Endometrial microvascular endothelial cells (primary cell): ENCODE results near the gene DPYSL4. TPM values are rescaled to one million over a fixed set of nuclear protein-coding genes. Genes with fewer than 3 reads are reported as not detected.
"Not testable (repeated sequence)": the region's sequence is repeated elsewhere in the genome, so short reads cannot be mapped to it uniquely, and the experiment has no call there.

Experiments used
- in situ Hi-C: cut with HindIII; loops from 2 replicates; pipeline ENCODE4 v1.10.0; 2017; ENCODE audit warnings: low sequenced_read_pairs, low pct_unique_long_range_greater_than_20kb; ENCODE audit errors: inconsistent ontology term
- total RNA-seq: library from RNA; depleted of rRNA; stranded (reverse); fragments of >200 nt; gene quantifications from one replicate; pipeline ENCODE4 v1.2.3, GENCODE V29; 2015; ENCODE audit errors: inconsistent ontology term

DPYSL4 gene
- total RNA-seq, 1 donor from 2014 or later = 7.3 TPM

DNA sequence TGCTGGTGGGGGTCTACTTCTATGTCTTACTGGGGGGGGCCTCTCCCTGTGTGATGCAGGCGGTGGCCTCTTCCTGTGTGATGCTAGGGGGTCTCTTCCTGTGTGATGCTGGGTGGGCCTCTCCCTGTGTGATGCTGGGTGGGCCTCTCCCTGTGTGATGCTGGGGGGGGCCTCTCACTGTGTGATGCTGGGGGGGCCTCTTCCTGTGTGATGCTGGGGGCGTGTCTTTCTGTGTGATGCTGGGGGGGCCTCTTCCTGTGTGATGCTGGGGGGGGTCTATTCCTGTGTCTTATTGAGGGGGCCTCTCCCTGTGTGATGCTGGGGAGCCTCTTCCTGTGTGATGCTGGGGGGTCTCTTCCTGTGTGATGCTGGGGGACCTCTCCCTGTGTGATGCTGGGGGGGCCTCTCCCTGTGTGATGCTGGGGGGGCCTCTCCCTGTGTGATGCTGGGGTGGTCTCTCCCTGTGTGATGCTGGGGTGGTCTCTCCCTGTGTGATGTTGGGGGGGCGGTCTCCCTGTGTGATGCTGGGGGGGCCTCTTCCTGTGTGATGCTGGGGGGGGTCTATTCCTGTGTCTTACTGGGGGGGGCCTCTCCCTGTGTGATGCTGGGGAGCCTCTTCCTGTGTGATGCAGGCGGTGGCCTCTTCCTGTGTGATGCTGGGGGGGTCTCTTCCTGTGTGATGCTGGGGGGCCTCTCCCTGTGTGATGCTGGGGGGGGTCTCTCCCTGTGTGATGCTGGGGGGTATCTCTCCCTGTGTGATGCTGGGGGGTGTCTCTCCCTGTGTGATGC is 25.7 kb upstream of the DPYSL4 start:
- in situ Hi-C loops = not testable (repeated sequence)

DNA sequence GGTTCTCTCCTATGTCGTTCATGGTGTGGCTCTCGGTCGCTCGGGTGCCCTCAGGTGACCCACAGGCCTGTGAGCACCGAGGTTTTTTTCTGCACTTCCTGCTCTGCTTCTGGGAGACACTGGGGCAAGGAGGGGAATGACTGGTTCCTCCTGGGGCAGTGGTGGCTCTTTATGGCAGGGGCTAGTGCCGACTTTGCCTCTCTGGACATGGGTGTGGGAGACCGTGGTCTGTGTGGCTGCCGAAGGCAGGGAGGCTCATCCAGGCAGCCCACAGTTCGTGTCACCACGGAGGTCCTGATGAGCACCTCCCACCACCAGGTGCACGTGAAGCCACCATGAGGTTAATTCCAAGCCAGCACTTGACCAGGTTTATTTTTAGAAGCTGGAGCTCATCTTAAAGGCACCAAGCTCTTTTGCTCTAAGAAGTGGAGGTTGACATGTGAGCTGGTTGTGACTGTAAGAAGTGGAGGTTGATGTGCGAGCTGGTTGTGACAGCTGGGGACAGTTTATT is 24.7 kb upstream of the DPYSL4 start:
- in situ Hi-C loops = no loop called here

DNA sequence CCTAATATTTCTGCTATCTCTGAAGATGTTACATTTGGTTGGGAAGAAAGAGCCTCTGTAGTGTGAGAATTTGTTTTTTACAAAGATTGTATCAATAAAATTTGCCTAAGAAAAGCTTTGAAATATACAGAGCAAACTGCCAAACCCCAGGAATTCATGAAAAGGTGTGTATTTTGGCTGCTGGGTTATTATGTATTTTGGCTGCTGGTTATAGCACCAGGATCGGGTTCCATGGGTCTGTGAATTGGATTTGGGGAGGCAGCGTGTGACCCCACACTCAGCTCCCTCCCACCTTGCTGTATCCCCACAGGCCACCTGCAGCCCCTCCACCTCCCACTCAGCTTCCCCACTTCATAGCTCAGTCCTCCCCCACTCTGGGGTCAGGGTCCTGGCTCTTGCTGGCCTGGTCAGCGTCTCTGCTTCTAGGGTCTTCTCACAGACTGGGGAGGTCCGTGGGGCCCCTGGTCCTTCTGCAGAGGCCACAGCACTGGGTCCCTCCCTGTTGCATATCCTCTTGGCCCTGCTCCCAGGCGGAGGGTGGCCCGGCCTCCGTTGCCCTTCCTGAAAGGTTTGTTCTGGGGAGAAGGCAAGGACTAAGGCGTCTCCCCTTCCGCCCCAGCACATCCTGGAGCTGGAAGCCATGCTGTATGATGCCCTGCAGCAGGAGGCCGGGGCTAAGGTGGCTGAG is 24.0 kb upstream of the DPYSL4 start:
- in situ Hi-C loops = no loop called here

DNA sequence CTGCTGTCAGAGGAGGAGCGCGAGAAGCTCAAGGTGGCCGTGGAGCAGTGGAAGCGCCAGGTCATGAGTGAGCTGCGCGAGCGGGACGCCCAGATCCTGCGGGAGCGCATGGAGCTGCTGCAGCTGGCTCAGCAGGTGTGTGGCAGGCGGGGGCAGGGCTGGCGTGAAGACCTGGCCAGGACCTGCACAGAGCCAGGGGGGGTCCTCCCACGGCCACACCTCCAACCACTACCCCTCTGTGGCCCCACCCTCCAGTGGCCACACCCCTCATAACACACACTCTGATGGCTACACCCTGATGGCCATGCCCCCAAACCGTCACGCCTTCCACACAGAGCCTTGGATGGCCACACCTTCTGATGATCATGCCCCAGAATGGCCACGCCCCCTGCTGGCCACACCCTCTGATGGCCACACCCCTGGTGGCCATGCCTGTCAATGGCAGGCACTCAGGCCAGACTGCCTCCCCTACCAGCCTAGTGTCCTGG is 23.4 kb upstream of the DPYSL4 start:
- in situ Hi-C loops = no loop called here

GRCh38 chr10:132163826-132164515 is 22.8 kb upstream of the DPYSL4 start:
- in situ Hi-C loops = no loop called here

DNA sequence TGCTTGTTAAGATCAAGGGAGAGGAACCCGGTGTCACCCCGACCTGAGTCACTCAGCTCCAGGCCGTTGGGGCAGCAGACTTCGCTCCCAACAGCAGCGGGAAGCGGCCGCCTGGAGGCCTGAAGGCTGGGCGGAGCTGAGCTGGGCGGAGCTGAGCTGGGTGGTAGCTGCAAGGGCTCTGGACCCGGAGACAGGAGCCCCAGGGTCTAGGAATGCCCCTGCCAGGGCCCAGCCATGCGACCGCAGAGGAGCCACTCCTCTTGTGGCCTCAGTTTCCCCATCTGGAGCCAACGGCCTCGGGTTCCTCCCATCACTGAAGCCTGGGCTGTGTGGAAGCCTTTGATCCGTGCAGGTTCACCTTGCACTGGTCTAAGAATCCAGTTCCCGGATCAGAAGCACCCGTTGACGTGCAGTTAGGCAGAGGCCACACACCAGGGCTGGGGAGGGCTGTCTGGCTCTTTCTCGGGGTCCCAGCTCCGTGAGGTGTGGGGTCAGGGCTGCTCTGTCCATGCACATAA is 21.9 kb upstream of the DPYSL4 start:
- in situ Hi-C loops = no loop called here

DNA sequence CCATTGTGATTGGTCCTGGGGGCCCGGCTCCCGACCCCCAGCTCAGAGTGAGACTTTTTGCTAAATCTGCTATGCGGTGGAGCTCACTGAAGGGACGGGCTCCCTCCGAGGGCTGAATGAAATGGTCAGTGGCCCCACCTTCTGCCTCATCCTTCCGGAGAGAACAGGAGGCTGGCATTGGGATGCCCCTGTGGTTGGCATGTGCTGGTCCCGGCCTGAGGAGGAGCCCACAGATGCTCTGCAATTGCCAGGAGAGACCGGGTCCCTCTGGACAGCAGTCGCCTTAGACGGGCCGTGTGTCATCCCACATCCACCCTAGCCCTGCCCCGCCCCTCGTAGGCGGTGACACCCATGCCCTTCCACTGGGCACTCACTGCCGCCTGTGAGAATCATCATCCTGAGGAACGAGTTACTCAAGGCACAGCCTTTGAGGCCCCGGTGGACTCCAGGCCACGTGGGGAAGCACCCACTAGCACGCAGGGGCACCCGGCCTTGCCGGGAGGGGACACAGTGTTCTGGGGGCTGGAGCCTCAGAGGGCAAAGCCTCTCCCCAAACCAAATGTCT is 21.2 kb upstream of the DPYSL4 start:
- in situ Hi-C loops = no loop called here

- in situ Hi-C loops = no loop called here
Measured at GRCh38 chr10:132166216-132166950, 20.4 kb upstream of the DPYSL4 start.

DNA sequence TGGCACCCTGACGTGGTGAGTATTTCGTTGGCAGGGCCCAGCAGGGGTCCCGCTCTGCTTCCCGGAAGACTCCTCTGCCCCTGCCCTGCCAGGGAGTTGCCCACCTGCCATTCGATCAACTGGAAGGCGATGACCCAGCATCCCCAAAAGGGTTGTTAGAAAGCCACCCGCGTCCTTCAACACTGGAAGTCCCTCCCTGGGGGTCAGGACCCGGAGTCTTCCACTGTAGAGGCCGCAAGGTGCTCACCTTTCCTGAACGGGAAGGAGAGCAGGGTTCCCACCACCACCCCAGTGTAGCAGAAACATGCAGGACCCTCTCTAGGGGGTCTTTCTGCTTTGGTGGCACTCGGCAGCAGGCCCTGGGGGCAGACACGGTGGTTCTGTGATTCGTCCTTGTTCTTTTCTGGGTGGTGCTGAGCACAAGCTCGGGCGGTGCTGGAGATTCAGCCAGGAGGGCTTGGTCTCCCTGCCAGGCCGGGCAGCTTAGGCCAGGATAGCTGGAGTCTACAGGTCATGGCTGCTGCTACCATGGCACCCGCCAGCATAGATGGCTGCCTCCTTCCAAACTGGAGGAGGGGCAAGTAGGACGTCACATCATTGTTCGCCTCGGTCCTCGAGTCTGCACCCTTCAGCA is 19.6 kb upstream of the DPYSL4 start:
- in situ Hi-C loops = no loop called here

DNA sequence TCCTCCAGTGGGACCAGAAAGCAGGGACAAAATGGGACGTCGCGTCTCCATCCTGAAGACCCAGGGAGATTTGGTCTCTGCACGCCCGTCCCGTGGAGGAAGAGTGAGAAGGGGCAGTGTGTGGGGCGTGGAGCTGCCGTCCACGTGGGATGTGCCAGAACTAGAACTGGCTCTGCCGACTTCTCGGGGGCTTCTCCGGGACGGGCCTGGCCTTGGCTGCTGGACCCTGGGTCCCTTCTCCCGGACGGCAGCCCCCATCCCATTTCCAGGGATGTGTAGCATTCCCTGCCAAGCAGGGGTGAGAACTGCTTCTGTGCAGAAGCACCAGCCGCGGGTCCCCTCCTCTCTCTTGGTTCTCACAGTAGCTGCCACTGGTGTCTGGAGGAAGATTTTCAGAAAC is 18.8 kb upstream of the DPYSL4 start:
- in situ Hi-C loops = no loop called here

DNA sequence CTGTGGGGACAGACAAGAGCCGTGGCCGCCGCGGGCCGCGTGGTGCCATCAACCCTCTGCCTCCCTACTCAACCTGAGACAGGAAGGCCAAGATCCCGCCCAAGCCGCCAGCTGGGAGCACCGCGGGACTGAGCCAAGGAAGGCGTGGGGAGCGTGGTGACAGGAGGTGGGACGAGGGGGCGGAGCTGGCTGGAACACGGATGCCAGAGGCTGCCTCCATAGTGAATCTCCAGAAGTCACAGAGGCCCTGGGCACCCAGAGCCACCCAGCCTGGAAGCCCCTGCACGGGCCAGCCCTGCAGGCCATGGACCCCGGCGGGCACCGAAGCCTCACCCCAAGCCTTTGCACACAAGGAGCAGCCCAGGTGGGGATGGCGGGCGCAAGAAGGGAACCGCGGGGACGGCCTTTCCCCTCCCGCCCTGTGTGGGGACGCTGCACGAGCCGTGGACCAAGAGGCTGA is 18.1 kb upstream of the DPYSL4 start:
- in situ Hi-C loops = no loop called here

DNA sequence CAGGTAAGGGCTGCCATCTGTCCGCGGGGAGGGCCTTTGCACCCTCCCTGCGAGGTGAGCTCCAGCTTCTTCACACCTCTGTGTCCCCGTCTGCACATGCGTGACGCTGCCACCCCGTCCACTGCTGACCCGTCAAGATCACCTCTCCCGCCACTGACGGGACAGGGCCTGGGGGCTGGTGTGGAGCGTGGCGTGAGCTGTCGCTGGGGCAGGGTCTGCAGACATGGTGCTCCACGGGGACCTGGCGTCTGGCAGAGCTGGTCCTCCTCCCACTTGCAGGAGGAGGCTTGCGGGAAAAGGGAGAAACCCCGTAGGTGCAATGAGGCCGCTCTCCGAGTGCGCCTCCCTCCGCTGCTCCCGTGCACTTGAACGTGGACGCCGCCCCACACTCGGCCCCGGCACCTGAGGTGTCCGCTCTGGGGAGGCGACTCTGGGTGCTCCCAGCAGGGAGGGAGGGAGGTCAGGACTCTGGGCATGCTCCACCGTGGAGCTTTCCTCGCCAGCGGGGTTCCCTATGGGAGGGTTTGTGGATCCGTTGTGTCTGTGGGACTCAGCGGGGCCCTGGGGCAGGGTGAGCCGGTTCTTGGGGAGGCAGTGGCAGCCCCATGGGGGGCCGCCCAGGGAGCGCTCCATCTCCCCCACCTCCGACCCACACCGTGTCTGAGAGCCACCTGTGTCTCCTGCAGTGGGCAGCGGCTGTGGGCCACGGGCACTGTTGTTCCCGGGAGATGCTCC is 17.6 kb upstream of the DPYSL4 start:
- in situ Hi-C loops = no loop called here

DNA sequence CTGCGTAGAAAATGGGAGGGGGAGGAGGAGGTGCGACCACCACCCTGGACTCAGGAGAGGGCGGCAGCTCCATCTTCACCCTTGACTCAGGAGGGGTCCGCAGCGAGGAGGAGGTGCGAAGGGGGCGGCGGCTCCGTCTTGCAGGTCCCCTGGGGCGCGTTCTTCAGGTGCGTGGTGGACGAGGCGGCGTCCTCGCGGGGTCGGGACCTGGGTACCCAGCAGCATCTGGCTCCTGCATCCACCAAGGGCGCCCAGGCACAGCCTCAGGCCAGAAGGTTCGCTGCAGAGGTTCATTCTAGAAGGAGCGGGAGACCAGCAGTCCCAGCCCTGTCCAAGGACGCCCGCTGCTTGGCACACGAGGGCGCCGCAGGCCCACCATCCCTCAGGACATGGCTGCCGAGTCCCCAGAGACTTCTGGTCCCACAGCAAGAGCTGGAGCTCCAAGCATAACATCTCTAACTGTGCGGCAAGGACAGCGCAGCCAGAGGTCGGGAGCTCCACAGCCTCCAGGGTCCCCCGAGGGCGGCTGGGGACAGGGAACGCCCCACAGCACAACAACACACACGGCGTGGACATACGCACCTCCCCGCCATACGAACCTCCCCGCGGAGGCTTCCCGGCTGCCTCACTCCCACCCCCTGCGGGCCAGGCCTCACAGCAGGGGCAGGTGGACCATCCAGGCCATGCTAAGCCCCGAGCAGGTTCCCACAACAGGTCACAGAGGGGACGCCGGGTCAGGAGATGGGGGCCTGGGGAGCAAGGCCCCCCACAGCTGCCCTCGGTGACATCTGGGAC is 16.8 kb upstream of the DPYSL4 start:
- in situ Hi-C loops = no loop called here

GRCh38 chr10:132170561-132171361 is 16.0 kb upstream of the DPYSL4 start:
- in situ Hi-C loops = no loop called here

GRCh38 chr10:132172091-132173066 is 14.4 kb upstream of the DPYSL4 start:
- in situ Hi-C loops = no loop called here
